Activated naive CD4-positive, alpha-beta T cell treated with anti-CD3 and anti-CD28 coated beads, Interleukin-2, amount 50 U/mL, for 72 hours (primary cell): Measurements from ENCODE around the gene PITPNC1. TPM values are rescaled to one million over a fixed set of nuclear protein-coding genes. Genes with fewer than 3 reads are reported as not detected.
A peak's percentile ranks its signal among the peaks of the same experiment; 100 is the strongest.
"Not testable (repeated sequence)": the region's sequence is repeated elsewhere in the genome, so short reads cannot be mapped to it uniquely, and the experiment has no call there.

Source experiments
- ATAC-seq, 2 donors: fragments of 150-1000 bp; cut with Tn5 transposase; 2 replicates each; pipeline ENCODE4 v1.10.0; 2021; ENCODE audit warnings: mild to moderate bottlenecking in 2 of 2, moderate library complexity in 2 of 2
- DNase-seq, 2 donors: peaks; one replicate each; pipeline ENCODE4 v3.0.0; 2021 to 2022; ENCODE audit warnings: low spot score in 2 of 2
- H3K27ac Mint-ChIP-seq, 2 donors: one replicate each; pipeline ENCODE4 v1.8.0; 2022; ENCODE audit warnings: mild to moderate bottlenecking in 2 of 2, mixed read lengths in 2 of 2
- H3K36me3 Mint-ChIP-seq, 2 donors: one replicate each; pipeline ENCODE4 v1.8.0; 2022; ENCODE audit warnings: mixed read lengths in 2 of 2
- H3K9me3 Mint-ChIP-seq, 2 donors: one replicate each; pipeline ENCODE4 v1.8.0; 2022; ENCODE audit warnings: mixed read lengths in 2 of 2
- total RNA-seq, 2 donors: library from RNA; stranded (reverse); gene quantifications; one replicate each; pipeline ENCODE4 v1.2.3, GENCODE V29; 2022

The PITPNC1 gene
- total RNA-seq, 2 donors from 2014 or later = 56.8 to 65.3 TPM

DNA sequence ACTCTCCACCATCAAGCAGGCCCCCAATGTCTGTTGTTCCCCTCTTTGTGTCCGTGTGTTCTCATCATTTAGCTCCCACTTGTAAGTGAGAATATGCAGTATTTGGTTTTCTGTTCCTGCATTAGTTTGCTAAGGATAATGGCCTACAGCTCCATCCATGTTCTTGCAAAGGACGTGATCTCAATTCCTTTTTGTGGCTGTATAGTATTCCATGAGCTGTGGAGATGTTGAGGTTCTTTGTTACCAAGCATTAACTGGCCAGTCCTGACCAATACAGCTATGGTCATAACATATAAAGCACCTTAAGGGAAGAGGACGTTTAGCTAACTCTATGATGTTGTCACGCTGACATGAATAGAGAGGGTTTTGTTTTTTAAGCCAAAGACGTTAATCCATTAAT, 118.5 kb downstream of the PITPNC1 start:
- H3K36me3 Mint-ChIP-seq, H3K27ac Mint-ChIP-seq, DNase-seq, H3K9me3 Mint-ChIP-seq, ATAC-seq: not testable (repeated sequence)

DNA sequence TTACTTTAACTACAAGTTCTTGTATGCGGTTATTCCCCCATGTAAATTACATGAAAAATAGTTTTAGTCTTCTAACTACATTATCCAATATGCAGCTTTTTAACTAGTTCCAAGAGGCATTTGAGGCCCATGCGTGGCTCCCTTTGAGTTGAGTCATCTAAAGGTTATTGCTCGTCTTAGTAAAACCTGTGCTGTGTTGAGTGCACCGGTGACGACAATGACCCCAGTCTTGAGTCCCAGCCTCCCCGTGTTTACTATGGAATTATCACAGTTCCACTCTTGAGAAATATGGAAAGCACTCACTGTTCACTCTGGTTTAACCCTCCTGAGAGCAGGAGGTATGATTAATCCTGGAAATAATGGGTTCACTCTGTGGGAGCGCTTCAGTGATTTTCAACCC, 119.2 kb downstream of the PITPNC1 start:
- peaks cover 0 to 3% of the 10 kb centered on the region in 2 donors for H3K9me3 Mint-ChIP-seq
- no peaks in the 10 kb centered on the region for H3K36me3 Mint-ChIP-seq
- peak overlapping the region in 1 of 2 donors; percentile 26 for H3K27ac Mint-ChIP-seq
- DNase-seq = no peak
- peak in 1 of 2 donors; percentile 52 for ATAC-seq

DNA sequence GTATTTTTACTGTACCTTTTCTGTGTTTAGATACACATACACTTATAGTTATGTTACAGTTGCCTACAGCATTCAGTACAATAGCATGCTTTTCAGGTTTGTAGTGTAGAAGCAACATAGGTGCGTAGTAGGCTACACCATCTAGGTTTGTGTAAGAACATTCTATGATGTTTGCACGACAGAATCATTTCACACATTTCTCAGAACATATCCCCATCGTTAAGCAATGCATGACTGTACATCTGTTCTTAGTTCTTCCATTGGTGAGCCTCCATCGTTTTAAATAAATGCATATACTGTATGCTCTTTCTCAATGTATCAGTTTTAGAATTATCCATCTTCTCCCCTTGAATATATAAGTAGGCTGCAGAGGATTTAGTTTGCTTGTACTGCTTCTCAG, 122.6 kb downstream of the PITPNC1 start:
- Mint-ChIP-seq H3K27ac (no peak overlapping the region), H3K9me3 (peaks cover 3 to 10% of the 10 kb centered on the region in 2 donors), H3K36me3 (peaks cover 5 to 6% of the 10 kb centered on the region in 2 donors)
- DNase-seq (no peak), ATAC-seq (no peak)

DNA sequence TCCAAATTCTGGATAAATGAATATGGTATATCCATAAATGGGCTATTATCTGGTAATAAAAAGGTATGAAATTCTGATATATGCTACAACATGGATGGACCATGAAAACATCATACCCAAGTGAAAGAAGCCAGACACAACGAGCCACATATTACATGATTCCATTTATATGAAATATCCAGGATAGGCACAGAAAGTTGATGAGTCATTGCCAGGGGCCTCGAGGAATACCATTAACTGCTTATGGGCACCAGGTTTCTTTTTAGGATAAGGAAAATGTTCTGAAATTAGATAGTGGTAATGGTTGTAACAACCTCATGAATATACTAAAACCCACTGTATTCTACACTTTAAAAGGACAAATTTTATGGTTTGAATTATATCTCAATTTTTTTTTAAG, 123.2 kb downstream of the PITPNC1 start:
- Mint-ChIP-seq H3K9me3 (peaks cover 3 to 10% of the 10 kb centered on the region in 2 donors), H3K36me3 (peaks cover 5 to 6% of the 10 kb centered on the region in 2 donors), H3K27ac (no peak overlapping the region)
- no peak for DNase-seq
- ATAC-seq = no peak

DNA sequence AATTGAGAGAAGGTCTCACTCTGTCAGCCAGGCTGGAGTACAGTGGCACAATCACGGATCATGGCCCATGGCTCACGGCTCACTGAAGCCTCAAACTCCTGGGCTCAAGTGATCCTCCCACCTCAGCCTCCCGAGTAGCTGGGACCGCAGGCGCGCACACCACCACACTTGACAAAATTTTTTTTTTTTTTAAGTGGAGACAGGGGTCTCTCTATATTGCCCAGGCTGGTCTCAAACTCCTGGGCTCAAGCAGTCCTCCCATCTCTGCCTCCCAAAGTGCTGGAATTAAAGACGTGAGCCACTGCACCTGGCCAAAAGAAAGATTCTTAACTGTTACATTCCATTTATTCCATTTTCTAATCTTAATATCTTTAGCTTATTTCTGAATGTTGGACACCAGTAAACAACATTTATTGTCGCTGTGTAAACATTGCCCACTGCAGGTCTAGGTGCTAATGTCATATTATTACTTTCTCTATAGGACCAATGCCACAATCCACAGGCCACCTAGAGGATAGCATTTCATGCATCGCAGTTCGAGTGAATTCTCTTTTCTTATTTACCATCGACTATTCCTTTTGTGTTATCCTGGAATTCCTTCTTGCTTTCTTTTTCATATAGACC, 123.7 kb downstream of the PITPNC1 start:
- ATAC-seq (no peak), DNase-seq (no peak)
- Mint-ChIP-seq H3K9me3 (peaks cover 0 to 10% of the 10 kb centered on the region in 2 donors), H3K36me3 (peaks cover 5 to 6% of the 10 kb centered on the region in 2 donors), H3K27ac (no peak overlapping the region)

DNA sequence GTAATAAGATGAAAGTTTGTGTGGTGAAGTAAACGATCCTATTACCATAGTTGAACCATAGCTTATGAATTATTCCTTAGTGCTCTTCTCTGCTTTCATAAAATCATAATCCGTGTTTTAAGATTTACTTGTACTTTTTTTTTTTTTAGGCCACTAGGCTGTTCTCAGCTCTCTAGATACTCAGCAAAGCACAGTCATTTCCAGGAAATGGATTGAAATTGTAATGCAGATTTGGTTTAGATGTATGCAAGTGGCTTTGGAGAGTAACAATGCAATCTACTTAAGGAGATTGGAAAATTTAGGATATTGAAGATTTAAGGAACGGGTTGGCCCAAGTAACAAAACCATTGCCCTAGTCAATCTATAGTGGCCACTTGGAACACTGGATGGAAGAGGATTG, 125.1 kb downstream of the PITPNC1 start:
- DNase-seq (no peak), ATAC-seq (peak in 1 of 2 donors; percentile 22)
- Mint-ChIP-seq H3K36me3 (peaks cover 10 to 11% of the 10 kb centered on the region in 2 donors), H3K9me3 (peaks cover 4 to 14% of the 10 kb centered on the region in 2 donors), H3K27ac (peak overlapping the region; percentile 74 to 90)

DNA sequence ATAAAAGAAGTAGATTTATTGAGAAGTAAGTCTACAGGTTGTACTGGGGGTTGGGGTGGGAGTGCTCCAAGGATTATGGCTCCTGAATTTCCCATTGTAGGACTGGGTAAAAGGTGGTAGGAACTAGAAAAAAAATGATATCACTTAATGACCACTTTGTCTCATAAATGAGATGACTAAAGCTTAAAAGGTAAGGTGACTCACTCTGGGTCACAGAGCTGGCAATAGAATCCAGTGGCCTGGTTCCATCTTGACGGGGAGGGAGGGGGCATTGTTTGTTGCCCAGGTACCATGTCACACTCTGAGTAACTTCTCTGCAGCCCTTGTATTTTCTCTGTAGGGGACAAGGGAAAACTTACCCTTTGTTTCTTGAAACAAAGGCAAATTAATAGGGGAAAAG, 126.1 kb downstream of the PITPNC1 start:
- peaks cover 17 to 19% of the 10 kb centered on the region in 2 donors for H3K36me3 Mint-ChIP-seq
- H3K9me3 Mint-ChIP-seq = peaks cover 5 to 15% of the 10 kb centered on the region in 2 donors
- DNase-seq (no peak), ATAC-seq (peak; percentile 76 to 87)
- peak overlapping the region; percentile 6 to 74 for H3K27ac Mint-ChIP-seq

DNA sequence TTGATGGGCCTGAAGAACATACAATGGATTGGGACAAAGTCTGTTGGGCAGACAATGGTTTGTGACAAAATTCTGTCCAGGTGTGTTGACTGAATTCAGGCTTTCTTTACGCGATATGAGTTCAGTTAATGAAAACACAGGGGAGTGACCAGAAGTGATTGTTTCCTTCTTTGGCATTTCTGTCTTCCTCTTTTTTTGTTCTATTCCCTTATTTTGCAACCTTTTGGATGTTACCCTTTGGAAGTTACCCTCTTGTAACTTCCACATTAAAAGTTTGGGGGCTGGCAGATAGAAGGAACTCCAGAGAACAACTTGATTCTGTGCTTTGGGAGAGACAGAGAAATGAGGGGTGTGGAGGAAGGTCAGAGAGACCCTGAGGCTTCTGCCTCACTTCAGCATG, 126.7 kb downstream of the PITPNC1 start:
- peaks cover 8 to 20% of the 10 kb centered on the region in 2 donors for H3K9me3 Mint-ChIP-seq
- DNase-seq (no peak), ATAC-seq (no peak)
- peaks cover 17 to 24% of the 10 kb centered on the region in 2 donors for H3K36me3 Mint-ChIP-seq
- H3K27ac Mint-ChIP-seq = peak overlapping the region in 1 of 2 donors; percentile 74

DNA sequence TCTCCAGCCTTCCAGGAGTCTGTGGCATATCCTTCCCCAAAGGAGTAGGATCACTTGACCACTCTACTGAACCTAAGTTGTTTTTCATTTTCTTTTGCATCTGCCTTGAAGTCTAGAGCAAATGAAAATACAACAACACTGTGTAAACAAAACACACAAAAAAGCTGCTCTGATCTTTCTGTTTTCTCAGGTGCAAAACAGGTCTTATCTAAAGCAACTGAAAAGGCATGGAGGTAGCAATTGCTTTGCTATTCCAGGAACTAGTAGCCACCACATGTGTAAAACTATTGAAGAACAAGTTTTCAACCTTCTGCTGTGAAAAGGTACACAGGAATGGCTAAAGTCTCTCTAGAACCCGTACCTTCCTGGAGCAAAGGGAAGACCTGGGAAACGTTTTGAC, 127.1 kb downstream of the PITPNC1 start:
- Mint-ChIP-seq H3K9me3 (peaks cover 8 to 20% of the 10 kb centered on the region in 2 donors), H3K36me3 (peaks cover 17 to 24% of the 10 kb centered on the region in 2 donors)
- no peak for ATAC-seq

DNA sequence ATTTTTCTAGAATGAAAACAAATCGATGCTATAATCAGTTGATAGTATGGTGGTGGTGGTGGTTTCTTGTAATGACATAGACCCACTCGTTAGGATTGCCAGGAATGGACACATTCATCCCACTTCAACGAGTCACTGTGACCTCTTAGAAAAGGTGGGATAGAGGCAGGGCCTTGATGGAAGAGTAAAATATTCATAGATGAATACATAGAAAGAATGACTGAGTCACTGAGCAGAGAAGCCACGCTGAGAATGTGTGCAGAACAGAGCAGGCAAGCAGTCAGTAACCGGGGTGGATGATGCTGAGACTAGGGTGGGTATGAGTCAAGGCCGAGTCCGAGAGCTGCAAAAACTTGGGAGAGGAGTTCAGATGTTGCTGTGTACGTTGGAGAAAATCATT, 129.9 kb downstream of the PITPNC1 start:
- no peak for DNase-seq
- Mint-ChIP-seq H3K9me3 (peaks cover 8 to 20% of the 10 kb centered on the region in 2 donors), H3K27ac (peak overlapping the region; percentile 40 to 69), H3K36me3 (peaks cover 17 to 23% of the 10 kb centered on the region in 2 donors)
- peak; percentile 67 to 84 for ATAC-seq

More for the DNA sequence above, 127.1 kb downstream of the PITPNC1 start:
- no peak for DNase-seq
- H3K27ac Mint-ChIP-seq = peak overlapping the region in 1 of 2 donors; percentile 74

DNA sequence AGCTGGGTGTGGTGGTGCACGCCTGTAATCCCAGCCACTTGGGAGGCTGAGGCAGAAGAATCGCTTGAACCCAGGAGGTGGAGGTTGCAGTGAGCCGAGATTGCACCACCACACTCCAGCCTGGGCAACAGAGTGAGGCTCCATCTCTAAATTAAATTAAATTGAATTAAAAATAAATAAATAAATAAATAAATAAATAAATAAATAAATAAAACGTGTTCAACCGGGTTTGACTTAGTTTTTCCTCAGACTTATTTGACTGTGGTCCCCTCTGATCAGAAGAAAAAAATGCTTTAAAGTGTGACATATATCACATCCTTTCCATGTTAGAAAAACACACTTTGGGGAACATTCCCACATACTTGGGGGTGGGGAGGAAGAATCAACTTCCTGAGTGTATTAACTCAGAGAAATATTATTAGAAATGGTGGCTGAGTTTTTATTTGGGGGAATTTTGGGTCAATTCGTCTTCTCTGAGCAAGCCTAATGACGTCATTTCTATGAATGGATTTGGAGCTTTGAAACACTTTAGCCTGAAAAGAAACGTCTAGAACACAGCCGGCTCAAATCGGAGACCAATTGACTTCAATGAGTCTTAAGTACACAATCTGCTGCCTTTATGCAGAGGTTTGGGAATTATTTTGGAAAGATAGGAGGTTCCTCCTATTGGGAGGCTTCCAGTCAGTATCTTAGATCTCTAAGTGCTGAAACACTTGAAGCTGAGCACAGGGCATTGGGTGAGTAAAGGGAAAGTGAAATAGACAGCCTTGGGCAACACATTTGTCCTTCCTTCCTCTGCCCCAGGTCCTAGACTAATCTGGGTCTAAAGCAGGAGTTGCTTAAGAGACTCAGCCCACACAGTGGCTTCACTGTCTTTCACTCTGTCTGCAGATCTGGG, 132.6 kb downstream of the PITPNC1 start:
- Mint-ChIP-seq H3K9me3 (peaks cover 8 to 10% of the 10 kb centered on the region in 2 donors), H3K36me3 (peaks cover 11 to 19% of the 10 kb centered on the region in 2 donors), H3K27ac (peak overlapping the region in 1 of 2 donors; percentile 40)
- no peak for DNase-seq
- ATAC-seq = peak in 1 of 2 donors; percentile 30

DNA sequence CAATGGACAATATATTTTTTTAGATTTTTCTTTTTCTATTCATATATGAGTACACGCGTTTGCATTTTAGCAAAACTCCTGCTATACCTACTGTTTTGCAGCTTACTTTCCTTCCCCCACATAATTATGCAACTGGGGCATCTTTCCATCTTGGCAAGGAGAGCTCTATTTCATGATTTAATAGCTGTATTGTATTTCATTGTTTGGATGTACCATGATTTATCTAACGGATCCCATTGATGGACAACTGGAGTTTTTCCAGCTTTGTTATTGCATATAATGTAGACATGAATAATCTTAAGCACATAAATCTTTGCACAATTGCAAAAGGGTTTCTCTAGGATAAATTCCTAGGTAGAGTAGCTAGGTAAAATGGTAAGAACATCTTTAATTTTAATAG, 133.9 kb downstream of the PITPNC1 start:
- Mint-ChIP-seq H3K36me3 (peaks cover 11 to 19% of the 10 kb centered on the region in 2 donors), H3K27ac (peak overlapping the region in 1 of 2 donors; percentile 38), H3K9me3 (peaks cover 8 to 10% of the 10 kb centered on the region in 2 donors)
- no peak for ATAC-seq
- DNase-seq = no peak

DNA sequence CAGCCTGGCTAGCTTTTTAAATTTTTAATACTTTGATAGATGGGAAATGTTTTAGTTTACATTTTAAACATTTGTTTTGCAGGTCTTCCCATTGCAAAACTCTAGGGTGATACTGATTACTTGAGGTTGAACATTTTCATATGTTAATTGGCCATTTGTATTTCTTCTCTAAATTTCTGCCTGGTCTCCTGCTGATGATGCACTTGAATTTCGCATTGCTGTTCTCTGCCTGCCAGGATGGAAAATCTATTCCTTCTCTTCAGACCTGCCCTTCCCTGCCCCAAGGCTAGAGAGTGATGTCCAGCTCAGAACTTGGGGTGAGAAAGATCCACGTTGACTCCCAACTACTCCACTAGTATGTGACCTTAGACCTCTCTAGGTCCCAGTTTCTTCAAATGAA, 134.7 kb downstream of the PITPNC1 start:
- peak overlapping the region in 1 of 2 donors; percentile 52 for H3K27ac Mint-ChIP-seq

DNA sequence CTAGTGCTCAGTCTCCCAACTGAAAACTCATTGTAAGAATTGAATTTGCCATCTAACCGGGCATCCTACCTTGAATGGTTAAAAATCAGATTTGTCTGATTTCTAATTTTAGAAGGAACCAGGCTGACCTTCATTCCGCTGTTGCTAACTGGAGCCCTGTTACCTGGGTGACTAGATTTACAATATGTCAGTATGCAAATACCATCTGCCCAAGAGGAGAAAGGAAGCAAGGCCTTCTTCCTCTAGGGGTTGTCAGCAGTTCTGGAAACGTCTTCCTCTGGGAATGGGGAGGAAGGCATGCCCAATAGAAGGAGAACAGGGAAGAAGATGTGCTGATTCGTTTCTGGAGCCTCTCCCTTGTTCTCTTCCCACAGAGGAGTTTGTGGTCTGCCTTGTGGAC, 137.9 kb downstream of the PITPNC1 start:
- ATAC-seq (no peak), DNase-seq (no peak)
- H3K9me3 Mint-ChIP-seq = peaks cover 0 to 9% of the 10 kb centered on the region in 2 donors
- no peak overlapping the region for H3K27ac Mint-ChIP-seq
- peaks cover 0 to 17% of the 10 kb centered on the region in 2 donors for H3K36me3 Mint-ChIP-seq

More for the DNA sequence above, 134.7 kb downstream of the PITPNC1 start:
- H3K9me3 Mint-ChIP-seq = peaks cover 8 to 10% of the 10 kb centered on the region in 2 donors
- peaks cover 10 to 20% of the 10 kb centered on the region in 2 donors for H3K36me3 Mint-ChIP-seq
- DNase-seq (no peak), ATAC-seq (no peak)

DNA sequence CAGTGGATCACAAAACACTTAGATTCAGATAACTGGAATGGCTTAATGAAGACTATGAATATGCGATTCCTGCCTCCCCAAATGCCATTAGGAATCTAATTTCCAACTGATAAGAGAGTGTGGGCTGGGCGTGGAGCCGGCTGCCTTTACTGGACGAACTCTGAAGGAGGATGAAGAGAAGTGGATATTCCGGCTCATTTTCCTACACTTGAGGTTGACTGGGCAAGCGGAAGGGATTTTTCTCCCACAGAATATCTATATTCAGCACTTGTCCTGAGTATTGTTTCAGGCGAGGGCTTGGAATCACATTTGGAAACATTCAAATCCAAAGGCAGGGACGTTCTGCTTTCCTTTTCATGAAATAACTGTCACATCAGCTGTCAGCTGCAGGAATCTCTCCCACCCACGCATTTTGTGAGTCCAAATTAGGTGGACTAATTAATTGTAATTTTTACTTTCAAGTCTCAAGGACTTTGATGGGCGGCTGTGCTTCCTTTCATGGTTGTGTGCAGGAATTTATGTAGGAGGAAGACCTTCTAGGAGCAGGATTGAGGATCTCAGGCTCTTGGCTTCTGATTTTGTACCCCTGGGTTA, 138.5 kb downstream of the PITPNC1 start:
- peak overlapping the region in 1 of 2 donors; percentile 59 for H3K27ac Mint-ChIP-seq
- peaks cover 0 to 9% of the 10 kb centered on the region in 2 donors for H3K9me3 Mint-ChIP-seq
- H3K36me3 Mint-ChIP-seq = peaks cover 0 to 17% of the 10 kb centered on the region in 2 donors
- DNase-seq (no peak), ATAC-seq (no peak)

DNA sequence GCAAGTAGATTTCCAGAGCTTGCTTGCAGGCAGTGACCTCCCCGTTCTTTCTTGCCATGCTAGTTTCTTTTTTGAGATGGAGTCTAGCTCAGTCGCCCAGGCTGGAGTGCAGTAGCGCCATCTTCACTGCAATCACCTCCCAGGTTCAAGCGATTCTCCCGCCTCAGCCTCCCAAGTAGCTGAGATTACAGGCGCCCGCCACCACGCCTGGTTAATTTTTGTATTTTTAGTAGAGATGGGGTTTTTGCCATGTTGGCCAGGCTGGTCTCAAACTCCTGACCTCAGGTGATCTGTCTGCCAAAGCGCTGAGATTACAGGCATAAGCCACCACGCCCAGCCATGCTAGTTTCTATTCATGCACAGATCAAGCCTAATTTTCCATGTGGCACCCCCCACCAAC, 139.5 kb downstream of the PITPNC1 start:
- not testable (repeated sequence) for H3K9me3 Mint-ChIP-seq, ATAC-seq, DNase-seq
- Mint-ChIP-seq H3K36me3 (peaks cover 0 to 17% of the 10 kb centered on the region in 2 donors), H3K27ac (peak overlapping the region in 1 of 2 donors; percentile 59)
